Measurements from ENCODE around the gene ADAM15.

- TF ChIP-seq POLR2A (IDR thresholded peaks at IDR 0.05) (peak in 2 of 4 donors; percentile 47 to 77), CTCF (IDR thresholded peaks at IDR 0.05) (no peak)
Measured at GRCh38 chr1:155078469-155079209, 27.5 kb downstream of the ADAM15 start, which contains the start of gene EFNA3.
